HEK293T (cell line): Measurements from ENCODE around the gene GTF3C4.

Experiments
- BHLHE40 ChIP-seq: fragments of 450-650 bp; IDR thresholded peaks from 2 replicates; pipeline ENCODE4 v1.6.1; 2016; ENCODE audit warnings: mild to moderate bottlenecking, moderate library complexity, borderline replicate concordance
- FOXA1 ChIP-seq: fragments of 450-650 bp; IDR thresholded peaks from 2 replicates; pipeline ENCODE4 v1.6.1; 2016; ENCODE audit warnings: mild to moderate bottlenecking
- FOXM1 ChIP-seq: fragments of 450-650 bp; IDR thresholded peaks from 2 replicates; pipeline ENCODE4 v1.6.1; 2017; ENCODE audit warnings: mild to moderate bottlenecking, borderline replicate concordance
- HDGF ChIP-seq: fragments of 450-650 bp; IDR thresholded peaks from 2 replicates; pipeline ENCODE4 v1.6.1; 2017; ENCODE audit warnings: antibody characterized with exemption, borderline replicate concordance
- L3MBTL2 ChIP-seq: fragments of 450-650 bp; conservative IDR thresholded peaks from 2 replicates; pipeline ENCODE4 v1.6.1; 2016; ENCODE audit warnings: mild to moderate bottlenecking
- SP1 ChIP-seq: fragments of 450-650 bp; IDR thresholded peaks from 2 replicates; pipeline ENCODE4 v1.6.1; 2017
- TARDBP ChIP-seq: fragments of 450-650 bp; IDR thresholded peaks from 2 replicates; pipeline ENCODE4 v1.6.1; 2016

DNA sequence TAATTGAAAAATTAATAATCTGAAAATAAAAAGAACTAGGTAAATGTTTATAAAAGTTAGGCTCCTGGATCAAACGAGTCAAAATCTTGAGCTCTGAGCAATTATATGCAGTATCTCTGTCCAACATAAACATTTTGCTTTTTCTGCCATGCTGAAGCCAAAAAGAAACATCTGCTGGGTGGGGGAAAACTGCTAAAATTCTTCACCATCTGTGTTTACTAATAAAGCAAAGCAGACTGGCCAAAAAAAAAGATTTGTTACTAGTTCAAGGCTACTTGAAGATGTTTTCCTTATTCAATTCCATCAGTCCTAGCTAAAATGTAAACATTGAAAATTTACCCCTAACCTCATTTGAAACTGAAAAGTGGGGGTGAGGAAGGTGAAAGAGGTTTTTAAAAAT, 29.7 kb downstream of the GTF3C4 start:
- no peak for TF ChIP-seq TARDBP
- no peak for TF ChIP-seq FOXM1
- no peak for TF ChIP-seq FOXA1
- TF ChIP-seq L3MBTL2 = no peak
- no peak for TF ChIP-seq SP1
- TF ChIP-seq BHLHE40 = no peak
- TF ChIP-seq HDGF = no peak
